Measurements from ENCODE around the gene CUEDC2.

DNA sequence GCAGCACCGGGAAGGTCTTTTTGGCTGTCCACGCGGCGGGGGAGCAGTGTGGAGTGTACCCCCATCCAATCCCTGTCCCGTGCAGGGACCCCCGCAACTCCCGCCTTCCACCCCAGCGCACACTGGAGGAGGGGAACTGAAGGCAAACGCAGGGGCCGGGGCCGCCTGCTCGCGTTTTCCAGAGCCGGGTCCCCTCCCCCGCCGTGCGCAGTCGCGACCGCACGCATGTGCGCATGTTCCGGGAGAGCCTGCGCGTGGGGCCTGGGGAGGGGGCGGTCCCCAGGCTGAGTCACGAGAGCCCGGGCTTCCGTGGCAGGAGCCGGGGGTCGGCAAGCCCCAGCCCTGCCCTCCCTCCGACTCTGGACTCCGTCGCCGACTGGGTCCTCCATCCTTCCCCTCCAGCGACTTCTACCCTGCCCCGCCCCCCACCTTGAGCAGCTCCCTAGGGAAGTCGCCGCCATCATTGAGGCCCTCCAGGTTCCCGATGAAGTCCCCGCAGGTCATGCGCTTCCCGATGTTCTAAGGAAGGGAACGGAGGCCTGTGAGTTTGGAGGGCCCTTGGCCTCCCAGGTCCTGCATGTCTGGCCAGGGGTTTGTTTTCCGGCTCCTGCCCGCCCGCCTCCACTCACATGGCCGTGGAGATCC is 21.8 kb downstream of the CUEDC2 start:
- TF ChIP-seq CTCF (IDR thresholded peaks at IDR 0.05) (no peak), EP300 (IDR thresholded peaks at IDR 0.05; ENCODE audit: low read depth) (no peak), POLR2A (IDR thresholded peaks at IDR 0.05) (no peak), POLR2AphosphoS5 (IDR thresholded peaks at IDR 0.05) (peak in 1 of 3 donors; percentile 69)

Measured in transverse colon (tissue), 4 donors.